Fibroblast of skin of abdomen (primary cell): ENCODE measurements around the gene SULT6B1.
"Not testable (repeated sequence)": the region's sequence is repeated elsewhere in the genome, so short reads cannot be mapped to it uniquely, and the experiment has no call there.

Source experiments
- DNase-seq: peaks from one replicate; pipeline ENCODE4 v3.0.0-alpha.2; 2013

SULT6B1 gene

GRCh38 chr2:37196320-37197195 lies 8.1 kb upstream of the SULT6B1 start, which contains the start of gene CEBPZOS:
TSS of gene CEBPZOS (plus strand) at chr2:37196496. CDS start at chr2:37199705, 3,209 bp downstream.
- peak; percentile 76 for DNase-seq

- DNase-seq: not testable (repeated sequence)
Observed at GRCh38 chr2:37195862-37196319, 7.4 kb upstream of the SULT6B1 start.

- DNase-seq: no peak
Observed at GRCh38 chr2:37192551-37192950, 4.1 kb upstream of the SULT6B1 start.

- no peak for DNase-seq
Observed at GRCh38 chr2:37191747-37192146, 3.3 kb upstream of the SULT6B1 start.

GRCh38 chr2:37191253-37191652 lies 2.8 kb upstream of the SULT6B1 start:
- no peak for DNase-seq

GRCh38 chr2:37190290-37190689 lies 1.8 kb upstream of the SULT6B1 start:
- no peak for DNase-seq

GRCh38 chr2:37189452-37190153 lies 1.1 kb upstream of the SULT6B1 start:
- peak; percentile 75 for DNase-seq

- DNase-seq: peak; percentile 49
Observed at GRCh38 chr2:37181726-37182684, 6.5 kb downstream of the SULT6B1 start.

GRCh38 chr2:37180640-37181039 lies 7.8 kb downstream of the SULT6B1 start:
- no peak for DNase-seq

GRCh38 chr2:37180006-37180639 lies 8.3 kb downstream of the SULT6B1 start:
- no peak for DNase-seq

GRCh38 chr2:37173741-37174140 lies 14.7 kb downstream of the SULT6B1 start:
- DNase-seq: no peak

- DNase-seq: no peak
Observed at GRCh38 chr2:37171624-37171950, 16.9 kb downstream of the SULT6B1 start.

GRCh38 chr2:37168217-37168981 lies 20.1 kb downstream of the SULT6B1 start:
- DNase-seq: peak; percentile 32

- DNase-seq: no peak
Observed at GRCh38 chr2:37167636-37168180, 20.8 kb downstream of the SULT6B1 start.

- DNase-seq: no peak
Observed at GRCh38 chr2:37164757-37165156, 23.7 kb downstream of the SULT6B1 start.

GRCh38 chr2:37156857-37157714 lies 31.4 kb downstream of the SULT6B1 start, which contains the start of gene EIF2AK2:
TSS of gene EIF2AK2 (minus strand) at chr2:37156980. CDS start at chr2:37147806, 9,174 bp downstream.
- peak; percentile 86 for DNase-seq

GRCh38 chr2:37156071-37156856 lies 32.2 kb downstream of the SULT6B1 start:
- DNase-seq: peak; percentile 48

GRCh38 chr2:37154785-37155184 lies 33.7 kb downstream of the SULT6B1 start:
- no peak for DNase-seq

GRCh38 chr2:37153224-37153623 lies 35.2 kb downstream of the SULT6B1 start:
- DNase-seq: no peak
